Measurements from ENCODE around the gene PNPLA3.

GRCh38 chr22:43951391-43951790 is 27.8 kb downstream of the PNPLA3 start:
- TF ChIP-seq CTCF (conservative IDR thresholded peaks at IDR 0.05; ENCODE audit: low read length) (no peak), EZH2phosphoT487 (IDR thresholded peaks at IDR 0.05; ENCODE audit: borderline replicate concordance) (no peak)

All from Loucy (cell line).